PC-9 (cell line): ENCODE measurements around the gene MRPL28. TPM values are rescaled to one million over a fixed set of nuclear protein-coding genes. Genes with fewer than 3 reads are reported as not detected.
"Not testable (repeated sequence)": the region's sequence is repeated elsewhere in the genome, so short reads cannot be mapped to it uniquely, and the experiment has no call there.

Source experiments
- BruUV-seq: library from RNA; stranded (reverse); fragments of 400-500 nt; replicated peaks from 2 replicates; lab custom pipeline; 2021; lab: Mats Ljungman, UMichigan
- CTCF ChIA-PET: fragments of 300-600 bp; sonication (Branson Sonifier 250); formaldehyde crosslinking; loops from one replicate; lab custom pipeline; 2022; ENCODE audit warnings: antibody characterized with exemption; lab: Charles Lee
- POLR2A ChIA-PET: fragments of 300-600 bp; sonication (Branson Sonifier 250); formaldehyde crosslinking; loops from one replicate; lab custom pipeline; 2022; ENCODE audit warnings: antibody characterized with exemption; ENCODE audit not compliant: unreplicated experiment; lab: Charles Lee
- DNase-seq, 2 experiments: peaks; one replicate each; pipeline versions ENCODE4 v3.0.0 to v3.0.0-alpha.2; 2015 to 2022; ENCODE audit warnings: mixed read lengths in 1 of 2
- H2AFZ ChIP-seq: fragments of 200-600 bp; sonication (generic); 2 replicates; pipeline ENCODE4 v1.8.1; 2017; ENCODE audit warnings: antibody characterized with exemption
- H3F3A ChIP-seq: fragments of 200-600 bp; sonication (generic); 2 replicates; pipeline ENCODE4 v1.8.1; 2017; ENCODE audit warnings: antibody characterized with exemption, mild to moderate bottlenecking, low read depth; ENCODE audit not compliant: insufficient read depth
- H3K27ac ChIP-seq: fragments of 200-600 bp; sonication (generic); 2 replicates; pipeline ENCODE4 v1.6.1; 2016; ENCODE audit warnings: mixed run types
- H3K27me3 ChIP-seq: fragments of 200-600 bp; sonication (generic); 2 replicates; pipeline ENCODE4 v1.6.1; 2016; ENCODE audit warnings: low read depth, mixed run types; ENCODE audit not compliant: insufficient read depth
- H3K36me3 ChIP-seq: fragments of 200-600 bp; sonication (generic); 2 replicates; pipeline ENCODE4 v1.6.1; 2016; ENCODE audit warnings: low read depth, mixed run types
- H3K4me1 ChIP-seq: fragments of 200-600 bp; sonication (generic); replicated peaks from 2 replicates; pipeline ENCODE4 v1.6.1; 2016; ENCODE audit warnings: mixed run types; ENCODE audit not compliant: insufficient read depth
- H3K4me2 ChIP-seq: fragments of 200-600 bp; sonication (generic); 2 replicates; pipeline ENCODE4 v1.6.1; 2017; ENCODE audit warnings: mixed run types
- H3K4me3 ChIP-seq: fragments of 200-600 bp; sonication (generic); 2 replicates; pipeline ENCODE4 v1.6.1; 2016; ENCODE audit warnings: mixed run types
- H3K79me2 ChIP-seq: fragments of 200-600 bp; sonication (generic); 2 replicates; pipeline ENCODE4 v1.6.1; 2017; ENCODE audit warnings: low read depth, mixed run types
- H3K9me2 ChIP-seq: fragments of 200-600 bp; sonication (generic); 2 replicates; pipeline ENCODE4 v1.8.1; 2017; ENCODE audit warnings: mild to moderate bottlenecking; ENCODE audit not compliant: insufficient read depth
- H3K9me3 ChIP-seq: fragments of 200-600 bp; sonication (generic); 2 replicates; pipeline ENCODE4 v1.8.1; 2016; ENCODE audit warnings: low read depth; ENCODE audit not compliant: insufficient read depth
- H4K20me1 ChIP-seq: fragments of 200-600 bp; sonication (generic); 2 replicates; pipeline ENCODE4 v1.8.1; 2017; ENCODE audit not compliant: insufficient read depth
- EZH2 ChIP-seq: fragments of 200-600 bp; sonication (generic); IDR thresholded peaks from 2 replicates; pipeline ENCODE4 v1.8.0; 2017; ENCODE audit warnings: antibody characterized with exemption, low read depth
- intact Hi-C: fragments of 100-400 bp; cut with micrococcal nuclease; formaldehyde crosslinking; loops from one replicate; pipeline ENCODE4 v1.10.0; 2022; ENCODE audit not compliant: unreplicated experiment
- total RNA-seq: library from RNA; stranded (reverse); gene quantifications from 2 replicates; pipeline ENCODE4 v1.2.3, GENCODE V29; 2021
- TF ChIP-seq, protein P1 (sequence below): fragments of 200-600 bp; sonication (generic); conservative IDR thresholded peaks from 2 replicates; pipeline ENCODE4 v1.6.1; 2017; ENCODE audit warnings: mixed run types, antibody characterized with exemption, mild to moderate bottlenecking, moderate library complexity

The MRPL28 gene
- total RNA-seq, 1 experiment from 2014 or later: 150 TPM

DNA sequence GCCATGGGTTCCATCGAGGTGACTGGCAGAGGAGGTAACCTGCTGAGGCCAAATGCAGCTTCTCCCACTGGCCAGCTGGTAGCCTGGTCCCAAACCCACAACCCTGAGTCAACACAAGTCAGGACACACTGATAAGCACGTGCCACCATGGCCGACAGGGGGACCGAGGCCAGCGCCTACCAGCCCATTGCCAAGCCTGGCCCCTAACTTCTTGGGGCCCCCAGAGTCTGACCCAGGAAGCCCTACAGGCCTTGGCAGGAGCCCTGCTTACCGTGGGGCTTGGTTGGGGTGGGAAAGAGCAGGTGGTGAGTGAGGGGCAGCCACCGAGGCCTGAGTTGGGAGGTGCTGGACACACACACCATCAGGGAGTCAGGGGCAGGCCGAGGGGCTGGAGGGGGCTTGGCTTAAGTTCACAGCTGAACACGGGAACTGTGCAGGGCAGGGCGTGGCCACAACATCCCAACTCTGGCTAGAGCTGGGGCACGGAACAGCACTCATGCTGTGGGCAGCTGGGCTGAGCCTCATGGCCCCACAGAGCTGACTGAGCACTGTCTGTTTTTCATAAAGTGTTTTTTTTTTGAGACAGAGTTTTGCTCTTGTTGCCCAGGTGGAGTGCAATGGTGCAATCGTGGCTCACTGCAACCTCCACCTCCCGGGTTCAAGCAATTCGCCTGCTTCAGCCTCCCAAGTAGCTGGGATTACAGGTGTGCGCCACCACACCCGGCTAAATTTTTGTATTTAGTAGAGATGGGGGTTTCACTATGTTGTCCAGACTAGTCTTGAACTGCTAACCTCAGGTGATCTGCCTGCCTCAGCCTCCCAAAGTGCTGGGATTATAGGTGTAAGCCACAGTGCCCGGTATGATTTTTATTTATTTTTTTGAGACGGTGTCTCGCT is 5.5 kb downstream of the MRPL28 start:
- ChIA-PET POLR2A (interaction anchor here (0.6 to 0.7 kb wide), 2 partner anchors 151 to 1678 kb away, joined by 3 to 8 read pairs; no protein-coding TSS in a partner anchor), CTCF (interaction anchor here (0.7 kb wide), 1 partner anchor 130 kb away, joined by 4 read pairs; no protein-coding TSS in a partner anchor)

DNA sequence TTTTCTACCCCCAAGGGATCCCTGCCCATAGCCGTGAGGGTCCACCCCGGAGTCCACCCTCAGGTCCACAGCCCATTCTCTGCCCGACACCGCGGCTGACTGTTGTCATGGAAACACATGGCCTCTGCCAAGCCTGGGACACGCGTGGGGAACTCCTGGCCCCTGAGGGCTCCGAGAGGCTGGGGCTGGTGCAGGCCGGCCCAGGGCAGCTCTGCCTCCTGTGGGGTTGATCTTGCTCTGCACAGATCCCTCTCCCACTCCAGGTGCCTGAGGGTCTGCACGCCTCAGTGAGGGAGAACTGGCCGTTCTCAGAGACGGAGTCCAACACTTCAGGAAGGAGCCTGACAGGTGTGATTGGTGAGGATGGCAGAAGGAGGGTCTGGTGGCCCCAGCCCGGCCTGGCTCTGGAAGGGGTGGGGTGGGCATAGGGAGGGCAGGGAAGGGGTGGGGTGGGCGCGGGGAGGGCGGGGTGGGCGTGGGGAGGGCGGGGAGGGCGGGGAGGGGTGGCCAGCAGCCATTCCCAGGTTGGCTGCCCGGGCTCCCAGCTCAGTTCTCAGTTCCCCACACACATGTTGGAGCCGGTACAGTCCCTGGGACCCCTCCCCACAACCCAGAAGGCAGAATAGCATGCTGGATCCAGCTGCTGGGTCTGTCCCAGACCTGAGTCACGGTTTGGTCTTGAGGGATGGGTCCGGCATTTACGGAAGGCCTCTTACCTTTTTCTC is 6.4 kb downstream of the MRPL28 start:
- H3K4me3 ChIP-seq: no peak overlapping the region
- no peak overlapping the region for H3K27ac ChIP-seq
- H3K79me2 ChIP-seq: no peaks in the 10 kb centered on the region
- H4K20me1 ChIP-seq: no peaks in the 10 kb centered on the region
- DNase-seq: no peak
- BruUV-seq: no TSS peak
- no peaks in the 10 kb centered on the region for H3K4me1 ChIP-seq
- TF ChIP-seq EZH2: no peak
- TF ChIP-seq, protein P1, sequence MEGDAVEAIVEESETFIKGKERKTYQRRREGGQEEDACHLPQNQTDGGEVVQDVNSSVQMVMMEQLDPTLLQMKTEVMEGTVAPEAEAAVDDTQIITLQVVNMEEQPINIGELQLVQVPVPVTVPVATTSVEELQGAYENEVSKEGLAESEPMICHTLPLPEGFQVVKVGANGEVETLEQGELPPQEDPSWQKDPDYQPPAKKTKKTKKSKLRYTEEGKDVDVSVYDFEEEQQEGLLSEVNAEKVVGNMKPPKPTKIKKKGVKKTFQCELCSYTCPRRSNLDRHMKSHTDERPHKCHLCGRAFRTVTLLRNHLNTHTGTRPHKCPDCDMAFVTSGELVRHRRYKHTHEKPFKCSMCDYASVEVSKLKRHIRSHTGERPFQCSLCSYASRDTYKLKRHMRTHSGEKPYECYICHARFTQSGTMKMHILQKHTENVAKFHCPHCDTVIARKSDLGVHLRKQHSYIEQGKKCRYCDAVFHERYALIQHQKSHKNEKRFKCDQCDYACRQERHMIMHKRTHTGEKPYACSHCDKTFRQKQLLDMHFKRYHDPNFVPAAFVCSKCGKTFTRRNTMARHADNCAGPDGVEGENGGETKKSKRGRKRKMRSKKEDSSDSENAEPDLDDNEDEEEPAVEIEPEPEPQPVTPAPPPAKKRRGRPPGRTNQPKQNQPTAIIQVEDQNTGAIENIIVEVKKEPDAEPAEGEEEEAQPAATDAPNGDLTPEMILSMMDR: no peak
- peaks cover 6% of the 10 kb centered on the region; the same call in 1 of the 2 replicates for H3K27me3 ChIP-seq
- no peaks in the 10 kb centered on the region for H3K9me3 ChIP-seq
- H3F3A ChIP-seq: peaks cover 8% of the 10 kb centered on the region; the same call in 1 of the 2 replicates
- H2AFZ ChIP-seq: no peak overlapping the region
- ChIA-PET CTCF (no interaction called here), POLR2A (interaction anchor here (0.7 kb wide), 1 partner anchor 1678 kb away, joined by 8 read pairs; no protein-coding TSS in a partner anchor)
- intact Hi-C loops: no loop called here
- H3K36me3 ChIP-seq: peaks cover 3% of the 10 kb centered on the region; the same call in 1 of the 2 replicates
- no peak overlapping the region for H3K4me2 ChIP-seq
- H3K9me2 ChIP-seq: no peaks in the 10 kb centered on the region

More for the DNA sequence above, 5.5 kb downstream of the MRPL28 start:
- Histone ChIP-seq H3K9me2 (no peaks in the 10 kb centered on the region), H3K4me2 (no peak overlapping the region), H3F3A (peaks cover 13% of the 10 kb centered on the region; the same call in 1 of the 2 replicates), H3K4me3 (no peak overlapping the region), H3K27me3 (peaks cover 6% of the 10 kb centered on the region; the same call in 1 of the 2 replicates), H3K79me2 (no peaks in the 10 kb centered on the region), H3K9me3 (no peaks in the 10 kb centered on the region), H4K20me1 (no peaks in the 10 kb centered on the region), H3K36me3 (peaks cover 3% of the 10 kb centered on the region; the same call in 1 of the 2 replicates), H3K4me1 (no peaks in the 10 kb centered on the region), H2AFZ (no peak overlapping the region), H3K27ac (no peak overlapping the region)
- no peak for TF ChIP-seq EZH2
- TF ChIP-seq, protein P1: no peak
- intact Hi-C loops: no loop called here
- TSS peak; percentile 7 for BruUV-seq
- DNase-seq: no peak

DNA sequence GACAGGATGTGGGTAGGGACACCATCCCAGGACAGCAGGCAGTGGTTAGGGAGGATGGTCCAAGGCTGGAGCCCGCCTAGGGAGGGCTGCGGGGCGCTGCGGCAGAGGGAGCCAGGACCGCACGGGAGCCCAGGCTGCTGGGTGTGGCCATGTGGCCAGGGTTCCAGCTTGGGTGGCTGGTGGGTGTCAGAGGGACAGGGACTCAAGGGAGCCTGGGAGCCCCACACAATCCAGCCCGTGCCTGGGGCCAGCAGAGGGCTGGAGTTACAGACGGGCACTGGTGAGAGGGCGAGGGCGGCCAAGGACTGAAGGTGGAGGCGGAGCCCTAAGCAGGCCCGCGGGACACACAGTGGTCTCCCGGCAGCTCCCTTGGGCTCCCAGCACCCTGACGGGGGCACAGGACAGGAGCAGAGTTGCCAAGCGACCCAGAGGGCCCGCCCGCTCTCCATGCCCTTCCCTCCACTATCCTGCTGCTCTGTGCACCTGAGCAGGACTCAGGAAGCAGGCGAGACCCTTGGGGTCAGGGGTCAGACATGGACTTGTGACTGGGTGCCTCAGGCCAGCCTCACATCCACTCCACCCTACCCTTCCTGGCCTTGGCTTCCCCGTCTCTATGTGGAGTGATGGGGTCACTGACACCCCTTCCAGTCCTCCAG is 7.1 kb downstream of the MRPL28 start:
- no peaks in the 10 kb centered on the region for H4K20me1 ChIP-seq
- TF ChIP-seq, protein P1: no peak
- no peak for TF ChIP-seq EZH2
- BruUV-seq: no TSS peak
- H3K4me3 ChIP-seq: no peak overlapping the region
- H3K79me2 ChIP-seq: no peaks in the 10 kb centered on the region
- H3K9me3 ChIP-seq: no peaks in the 10 kb centered on the region
- no peak overlapping the region for H2AFZ ChIP-seq
- H3K9me2 ChIP-seq: no peaks in the 10 kb centered on the region
- POLR2A ChIA-PET: no interaction called here
- H3K4me1 ChIP-seq: no peaks in the 10 kb centered on the region
- peaks cover 6% of the 10 kb centered on the region; the same call in 1 of the 2 replicates for H3K27me3 ChIP-seq
- CTCF ChIA-PET: interaction anchor here (0.9 kb wide), 1 partner anchor 135 kb away, joined by 4 read pairs; no protein-coding TSS in a partner anchor
- DNase-seq: no peak
- no peak overlapping the region for H3K27ac ChIP-seq
- H3F3A ChIP-seq: 0 out of 2 replicates have a peak, but pooled peaks cover 5% of the 10 kb centered on the region
- peaks cover 3% of the 10 kb centered on the region; the same call in 1 of the 2 replicates for H3K36me3 ChIP-seq
- H3K4me2 ChIP-seq: no peak overlapping the region
- intact Hi-C loops: no loop called here

DNA sequence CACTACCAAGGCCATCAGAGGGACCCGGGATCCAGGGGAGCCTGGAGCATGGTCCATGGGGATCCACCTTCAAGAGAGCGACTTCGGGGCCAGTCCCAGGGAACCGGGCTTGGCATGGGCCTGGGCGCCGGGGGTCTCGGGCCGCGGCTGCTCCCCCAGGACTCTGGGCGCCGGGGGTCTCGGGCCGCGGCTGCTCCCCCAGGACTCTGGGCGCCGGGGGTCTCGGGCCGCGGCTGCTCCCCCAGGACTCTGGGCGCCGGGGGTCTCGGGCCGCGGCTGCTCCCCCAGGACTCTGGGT is 7.7 kb downstream of the MRPL28 start:
- DNase-seq, H3K4me1 ChIP-seq, H3K4me2 ChIP-seq, H3F3A ChIP-seq, H3K27ac ChIP-seq, H3K79me2 ChIP-seq, BruUV-seq, H2AFZ ChIP-seq, H3K36me3 ChIP-seq, H3K27me3 ChIP-seq, H3K4me3 ChIP-seq, H4K20me1 ChIP-seq, H3K9me2 ChIP-seq, H3K9me3 ChIP-seq: not testable (repeated sequence)
- ChIA-PET CTCF (interaction anchor here (0.6 to 2.0 kb wide), 6 partner anchors 12 to 297 kb away, joined by 4 to 10 read pairs (median 7); no protein-coding TSS in a partner anchor), POLR2A (interaction anchor here (0.6 kb wide), 1 partner anchor 137 kb away, joined by 5 read pairs; no protein-coding TSS in a partner anchor)
- intact Hi-C loops: loop anchor here (1.0 kb wide), 1 partner anchor 255 kb away; no protein-coding TSS in a partner anchor
